ENCODE results near the gene IRF2.
"Not testable (repeated sequence)": the region's sequence is repeated elsewhere in the genome, so short reads cannot be mapped to it uniquely, and the experiment has no call there.

IRF2 gene

GRCh38 chr4:184359888-184360287 is 114.5 kb downstream of the IRF2 start:
- DNase-seq, result no peak

GRCh38 chr4:184358521-184359232 is 115.7 kb downstream of the IRF2 start:
- no peak for DNase-seq

GRCh38 chr4:184357772-184358171 is 116.6 kb downstream of the IRF2 start:
- DNase-seq, result no peak

GRCh38 chr4:184357165-184357564 is 117.2 kb downstream of the IRF2 start:
- no peak for DNase-seq

- no peak for DNase-seq
These were observed 118.0 kb downstream of the IRF2 start for GRCh38 chr4:184356366-184356765.

- DNase-seq, result no peak
These were observed 118.5 kb downstream of the IRF2 start for GRCh38 chr4:184355857-184356256.

GRCh38 chr4:184355111-184355604 is 119.2 kb downstream of the IRF2 start:
- DNase-seq, result no peak

GRCh38 chr4:184352891-184353290 is 121.5 kb downstream of the IRF2 start:
- DNase-seq, result no peak

- DNase-seq, result no peak
These were observed 122.5 kb downstream of the IRF2 start for GRCh38 chr4:184351560-184352451.

GRCh38 chr4:184350964-184351363 is 123.4 kb downstream of the IRF2 start:
- DNase-seq, result no peak

- DNase-seq, result no peak
These were observed 124.0 kb downstream of the IRF2 start for GRCh38 chr4:184350213-184350817.

- DNase-seq, result no peak
These were observed 124.9 kb downstream of the IRF2 start for GRCh38 chr4:184349283-184350039.

- DNase-seq, result no peak
These were observed 125.8 kb downstream of the IRF2 start for GRCh38 chr4:184348311-184349233.

- DNase-seq, result no peak
These were observed 126.8 kb downstream of the IRF2 start for GRCh38 chr4:184347251-184348239.

GRCh38 chr4:184346682-184347081 is 127.7 kb downstream of the IRF2 start:
- DNase-seq, result no peak

- not testable (repeated sequence) for DNase-seq
These were observed 128.1 kb downstream of the IRF2 start for GRCh38 chr4:184346273-184346672.

- DNase-seq, result no peak
These were observed 128.8 kb downstream of the IRF2 start for GRCh38 chr4:184345573-184345922.

GRCh38 chr4:184344899-184345572 is 129.3 kb downstream of the IRF2 start:
- DNase-seq, result no peak

- no peak for DNase-seq
These were observed 129.9 kb downstream of the IRF2 start for GRCh38 chr4:184344435-184344834.

All from stimulated activated naive CD4-positive, alpha-beta T cell treated with Interleukin-2 at 50 U/mL for 16 hours (primary cell).